Measurements from ENCODE around the gene SH2D1B. TPM values are rescaled to one million over a fixed set of nuclear protein-coding genes. Genes with fewer than 3 reads are reported as not detected.

Gene SH2D1B
- total RNA-seq = not detected in 2 replicates

GRCh38 chr1:162412002-162412401 lies at the start of gene SH2D1B:
TSS of gene SH2D1B (minus strand) at chr1:162412136. CDS start at chr1:162412016, 120 bp downstream.

GRCh38 chr1:162381383-162381782 lies 30.6 kb downstream of the SH2D1B start, which contains the start of gene C1orf226:
TSS of gene C1orf226 (plus strand) at chr1:162381728. CDS start at chr1:162381902, 174 bp downstream.

GRCh38 chr1:162376691-162377090 lies 35.2 kb downstream of the SH2D1B start, which contains the start of gene SPATA46:
TSS of gene SPATA46 (minus strand) at chr1:162376854. CDS start at chr1:162376790, 64 bp downstream.

Other genes with a start within 250 kb of the SH2D1B start
- gene SPATA46, start 35.3 kb downstream of the SH2D1B start, total RNA-seq = not detected in 2 replicates
- under 0.01 TPM in 2 replicates for gene C1orf226, start 30.4 kb downstream of the SH2D1B start, total RNA-seq
- 64.0 and 74.4 TPM in 2 replicates for gene UHMK1, start 85.7 kb upstream of the SH2D1B start, total RNA-seq
- gene UAP1, start 149.6 kb upstream of the SH2D1B start, total RNA-seq = 118 and 132 TPM in 2 replicates
- gene DDR2, start 220.3 kb upstream of the SH2D1B start, total RNA-seq = 178 and 197 TPM in 2 replicates